GOT3 (cell line): Measurements from ENCODE around the gene IGHMBP2.

Experiments used
- DNase-seq: peaks from one replicate; lab custom pipeline; 2025; ENCODE audit warnings: mixed read lengths; lab: John Stamatoyannopoulos, UW

IGHMBP2 gene

DNA sequence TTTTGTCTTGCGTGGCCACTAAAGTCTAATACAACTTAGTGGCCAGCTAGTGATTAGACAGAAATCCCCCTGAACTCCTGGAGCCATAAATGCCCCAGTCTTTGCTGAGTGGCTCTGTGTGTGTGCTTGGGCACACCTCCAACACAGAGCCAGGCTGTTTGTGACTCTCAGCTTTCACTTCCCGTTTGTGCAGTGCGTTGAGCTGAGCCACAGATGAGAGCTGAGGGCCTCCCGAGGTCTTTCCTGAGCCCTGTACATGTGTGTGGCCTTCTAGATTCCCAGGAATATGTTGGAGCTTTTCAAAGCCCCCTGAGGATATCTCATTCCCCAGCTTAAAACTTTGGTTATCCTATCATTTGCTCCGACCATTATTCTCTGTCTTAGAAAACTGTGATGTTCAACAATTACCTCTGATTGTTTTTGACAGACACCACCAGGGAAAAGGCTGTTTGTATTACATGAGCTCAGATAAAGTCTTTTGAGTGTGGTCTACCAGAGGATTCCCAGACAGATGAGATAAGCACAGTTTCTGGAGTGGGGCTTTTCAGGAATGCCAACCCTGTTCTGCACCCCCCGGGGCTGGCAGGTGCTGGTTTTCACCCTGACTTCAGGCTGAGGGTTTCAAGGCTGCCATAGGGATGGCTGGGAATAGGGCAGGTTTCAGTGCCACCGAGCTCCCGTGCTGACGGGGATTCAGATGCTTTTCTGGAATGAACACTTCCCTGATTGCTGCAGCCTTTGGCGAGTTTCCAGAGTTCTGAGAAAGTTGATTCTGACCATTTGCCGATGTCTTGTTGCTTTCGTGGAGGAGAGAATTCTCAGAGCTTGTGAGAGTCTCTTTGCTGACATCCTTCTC is 23.8 kb downstream of the IGHMBP2 start:
- no peak for DNase-seq

DNA sequence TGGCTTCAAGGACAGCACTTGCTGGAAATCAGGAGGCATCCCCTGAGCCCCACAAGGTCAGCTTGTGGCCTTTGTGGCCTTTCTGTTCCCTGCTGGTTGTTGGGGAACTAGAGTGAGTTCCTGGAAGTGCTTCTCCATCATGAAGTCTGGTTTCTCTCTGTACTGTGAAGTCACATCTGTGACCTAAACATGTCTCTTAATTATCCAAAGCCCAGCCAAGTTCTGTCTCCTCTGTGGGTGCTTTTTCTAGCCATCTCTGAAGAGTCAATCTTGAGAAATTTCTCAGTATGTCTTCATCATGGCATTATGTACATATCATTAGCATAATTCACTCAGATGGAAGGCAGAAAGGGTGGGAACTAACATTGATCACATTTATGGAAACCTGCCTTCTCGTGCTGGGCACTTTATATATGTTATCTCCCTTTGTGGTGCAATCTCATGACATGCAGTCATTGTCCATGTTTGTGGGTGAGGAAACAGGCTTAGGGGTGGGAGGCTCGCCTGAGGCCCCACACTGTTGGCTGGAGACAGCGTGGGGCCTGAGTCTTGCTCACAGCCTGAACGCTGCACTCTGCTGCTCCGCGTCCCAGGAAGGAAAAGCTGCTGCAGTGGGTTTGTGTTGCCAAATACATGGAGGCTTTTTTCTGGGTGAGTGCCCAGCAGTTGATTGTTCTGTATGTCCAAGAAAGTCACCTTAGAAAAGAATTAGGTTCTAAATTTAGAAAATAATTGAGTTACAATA is 24.6 kb downstream of the IGHMBP2 start:
- DNase-seq: no peak

DNA sequence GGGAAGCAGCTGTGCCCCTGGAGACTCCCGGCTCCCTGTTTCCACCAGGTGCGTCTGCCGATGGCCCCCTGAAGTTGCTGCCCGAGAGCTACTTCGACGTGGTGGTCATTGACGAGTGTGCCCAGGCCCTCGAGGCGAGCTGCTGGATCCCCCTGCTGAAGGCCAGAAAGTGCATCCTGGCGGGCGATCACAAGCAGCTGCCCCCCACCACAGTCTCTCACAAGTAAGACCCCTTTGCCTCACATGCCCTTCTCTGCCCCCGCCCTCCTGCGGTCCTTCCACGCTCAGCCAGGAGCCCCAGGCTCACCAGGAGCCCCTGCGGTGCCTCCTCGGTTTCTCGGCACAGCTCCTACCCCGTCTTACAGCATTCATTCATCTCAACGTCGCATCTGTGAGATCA is 25.4 kb downstream of the IGHMBP2 start:
- no peak for DNase-seq

DNA sequence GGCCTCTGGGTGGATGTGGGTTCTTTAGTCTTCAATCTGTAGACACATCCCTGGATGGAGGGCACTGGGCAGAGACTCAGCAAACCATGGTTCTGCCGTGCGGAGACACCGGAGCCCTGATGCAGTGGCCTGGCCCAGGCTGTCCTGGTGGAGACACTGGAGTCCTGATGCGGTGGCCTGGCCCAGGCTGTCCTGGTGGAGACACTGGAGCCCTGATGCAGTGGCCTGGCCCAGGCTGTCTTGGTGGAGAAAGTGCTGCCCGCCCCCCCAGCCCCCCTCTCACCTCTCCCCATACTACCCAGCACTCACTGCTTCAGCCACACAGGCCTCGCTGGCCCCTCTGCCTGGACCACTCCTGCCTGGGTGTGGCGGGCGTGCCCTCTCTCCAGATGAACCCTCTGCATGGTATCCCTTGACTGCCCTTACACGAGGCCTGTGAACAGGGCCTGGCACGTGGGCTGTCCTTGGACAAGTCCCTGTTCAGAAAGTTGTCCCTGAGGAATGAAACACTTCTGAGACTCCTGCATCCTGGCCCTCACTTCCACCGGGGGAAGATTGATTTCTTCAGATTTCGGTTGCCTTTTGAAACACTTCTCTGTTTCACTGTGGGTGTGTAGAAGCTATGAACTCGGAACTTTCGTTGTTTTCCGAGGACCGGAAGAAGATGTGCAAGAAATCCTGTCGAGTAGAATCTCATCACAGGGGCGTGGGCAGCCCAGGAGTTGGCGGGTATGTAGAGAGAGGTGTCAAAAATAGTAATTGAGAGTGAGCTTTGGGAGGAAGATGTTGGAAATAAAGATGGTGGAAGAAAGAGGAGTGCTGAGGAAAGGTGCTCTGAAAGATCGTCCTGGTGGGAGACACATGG is 26.2 kb downstream of the IGHMBP2 start:
- no peak for DNase-seq

DNA sequence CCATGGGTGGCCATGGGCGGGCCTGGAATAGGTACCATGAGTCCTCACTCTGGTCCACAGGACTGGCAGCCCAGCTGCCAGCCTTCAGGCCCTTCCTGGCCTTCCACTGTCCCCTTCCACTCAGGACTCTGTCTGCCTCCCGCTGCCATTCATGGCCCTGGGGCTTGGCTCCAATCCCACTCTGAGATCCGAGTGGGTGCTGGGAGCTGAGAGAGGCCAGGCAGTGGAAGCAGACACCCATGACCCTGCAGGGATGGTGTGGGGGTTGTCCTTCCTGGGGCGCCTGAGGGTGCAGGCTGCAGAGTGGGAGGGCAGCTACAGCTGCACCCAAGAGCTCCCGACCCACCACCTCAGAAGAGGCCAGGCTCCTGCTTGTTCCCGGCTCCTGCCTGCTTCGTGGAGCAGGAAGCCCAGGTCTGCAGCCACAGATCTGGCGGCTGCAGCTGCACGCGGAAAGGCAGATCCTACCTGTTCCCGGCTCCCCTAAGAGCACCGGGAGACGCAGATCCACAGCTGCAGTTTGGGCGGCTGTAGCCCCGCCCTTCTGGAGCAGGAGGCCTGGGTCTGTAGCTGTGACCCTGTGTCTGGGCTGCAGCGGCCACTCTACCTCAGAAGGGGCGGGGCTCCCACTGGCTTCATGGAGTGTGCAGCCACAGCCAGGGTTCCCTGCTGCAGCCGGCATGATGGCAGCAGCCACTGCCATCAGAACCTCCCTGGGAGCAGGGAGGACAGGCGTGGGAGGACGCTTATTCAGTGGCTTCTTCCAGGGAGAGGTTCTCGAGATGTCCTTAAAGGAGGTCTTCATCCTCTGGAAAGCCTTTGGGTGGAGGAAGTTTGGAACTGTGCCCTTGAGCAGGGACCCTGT is 27.5 kb downstream of the IGHMBP2 start:
- DNase-seq: no peak

DNA sequence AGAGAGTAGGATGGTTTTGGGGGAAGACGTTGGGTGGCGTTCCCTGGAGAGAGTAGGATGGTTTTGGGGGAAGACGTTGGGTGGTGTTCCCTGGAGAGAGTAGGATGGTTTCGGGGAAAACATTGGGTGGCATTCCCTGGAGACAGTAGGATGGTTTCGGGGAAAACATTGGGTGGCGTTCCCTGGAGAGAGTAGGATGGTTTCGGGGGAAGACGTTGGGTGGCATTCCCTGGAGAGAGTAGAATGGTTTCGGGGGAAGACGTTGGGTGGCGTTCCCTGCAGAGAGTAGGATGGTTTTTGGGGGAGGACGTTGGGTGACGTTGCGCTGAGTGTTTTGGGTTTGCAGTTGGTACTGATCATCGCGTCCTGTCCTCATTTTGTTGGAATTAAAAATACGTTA is 28.2 kb downstream of the IGHMBP2 start:
- no peak for DNase-seq

DNA sequence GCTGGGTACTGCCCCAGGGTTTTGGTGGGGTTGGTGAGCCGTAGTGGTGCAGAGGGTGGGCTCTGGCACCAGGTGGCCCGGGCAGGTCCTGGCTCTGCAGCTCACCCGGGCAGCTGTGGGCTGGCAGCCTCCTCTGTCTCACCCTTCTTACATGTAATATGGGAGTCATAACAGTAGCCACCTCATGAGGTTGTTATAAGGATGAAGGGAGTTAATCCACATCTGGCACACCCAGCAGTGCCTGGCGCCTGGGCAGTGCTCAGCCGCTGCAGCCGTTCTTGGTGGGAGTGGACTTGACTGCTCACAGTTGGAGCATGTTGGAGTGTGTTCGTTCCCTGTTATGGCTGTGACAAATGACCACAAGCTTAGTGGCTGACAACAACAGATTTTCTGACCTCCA is 28.7 kb downstream of the IGHMBP2 start:
- no peak for DNase-seq

DNA sequence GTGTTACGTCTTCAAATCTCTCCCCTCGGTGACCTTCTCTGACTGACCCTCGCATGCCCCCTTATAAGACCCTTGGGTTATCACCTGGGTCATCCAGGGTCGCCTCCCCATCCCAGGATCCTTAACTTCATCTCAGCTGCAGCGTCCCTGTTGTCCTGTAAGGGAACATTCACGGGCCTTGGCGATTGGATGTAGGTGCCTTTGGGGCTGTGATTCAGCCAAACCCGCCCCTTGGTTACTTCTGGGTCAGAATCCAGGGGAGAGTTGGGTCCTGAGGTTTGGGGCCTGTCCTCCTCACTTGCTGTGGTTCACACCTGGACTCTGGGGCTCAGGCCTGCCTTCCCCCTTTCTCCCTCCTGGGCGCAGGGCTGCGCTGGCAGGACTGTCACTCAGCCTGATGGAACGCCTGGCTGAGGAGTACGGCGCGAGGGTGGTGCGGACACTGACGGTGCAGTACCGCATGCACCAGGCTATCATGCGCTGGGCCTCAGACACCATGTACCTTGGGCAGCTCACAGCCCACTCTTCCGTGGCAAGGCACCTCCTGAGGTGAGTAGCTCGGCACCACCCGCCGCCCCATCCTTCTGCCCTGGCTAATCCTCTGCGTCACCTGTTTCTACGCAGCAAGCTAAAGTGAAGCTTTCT is 29.4 kb downstream of the IGHMBP2 start:
- DNase-seq: no peak

DNA sequence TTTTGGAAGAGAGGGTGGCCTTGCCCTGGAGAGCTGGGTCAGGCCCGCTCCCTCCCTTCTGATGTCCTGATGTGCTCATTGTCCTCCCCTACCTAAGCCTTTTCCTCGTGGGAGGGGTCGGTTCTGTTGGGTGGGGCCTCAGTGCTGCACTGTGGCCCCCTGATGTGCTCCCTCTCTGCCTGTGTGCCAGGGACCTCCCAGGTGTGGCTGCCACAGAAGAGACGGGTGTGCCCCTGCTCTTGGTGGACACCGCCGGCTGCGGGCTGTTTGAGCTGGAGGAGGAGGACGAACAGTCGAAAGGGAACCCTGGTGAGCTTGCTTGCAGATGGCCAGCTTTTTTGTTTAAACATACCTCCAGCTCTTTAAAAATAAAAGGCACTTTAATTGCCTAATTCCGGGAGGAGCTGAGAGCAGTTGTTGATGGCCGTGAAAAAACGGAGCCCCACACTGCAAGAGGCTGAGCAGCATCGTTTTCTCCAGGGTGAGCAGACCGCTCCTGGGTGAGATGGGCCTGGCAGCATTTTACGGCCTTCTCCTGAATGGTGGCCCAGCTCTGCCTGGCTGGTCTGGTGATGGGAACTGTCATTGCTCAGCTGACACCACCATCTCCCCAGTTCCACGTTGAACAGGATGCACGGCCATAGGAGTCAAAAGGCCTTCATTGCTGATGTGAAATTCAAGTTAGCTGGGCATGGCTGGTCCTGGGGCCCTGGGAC is 30.1 kb downstream of the IGHMBP2 start:
- no peak for DNase-seq

DNA sequence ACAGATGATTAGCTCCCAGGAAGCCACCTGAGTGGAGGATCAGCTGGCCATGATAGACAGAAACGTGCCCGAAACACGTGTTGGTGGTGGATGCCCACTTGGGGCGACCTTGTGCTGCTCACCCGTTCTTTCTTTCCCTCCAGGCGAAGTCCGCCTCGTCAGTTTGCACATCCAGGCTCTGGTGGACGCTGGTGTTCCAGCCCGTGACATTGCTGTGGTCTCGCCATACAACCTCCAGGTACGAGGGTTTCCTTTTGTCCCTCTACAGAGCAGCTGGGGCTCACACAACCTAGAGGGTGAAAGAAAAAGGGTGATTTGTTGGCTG is 30.6 kb downstream of the IGHMBP2 start:
- DNase-seq: no peak

DNA sequence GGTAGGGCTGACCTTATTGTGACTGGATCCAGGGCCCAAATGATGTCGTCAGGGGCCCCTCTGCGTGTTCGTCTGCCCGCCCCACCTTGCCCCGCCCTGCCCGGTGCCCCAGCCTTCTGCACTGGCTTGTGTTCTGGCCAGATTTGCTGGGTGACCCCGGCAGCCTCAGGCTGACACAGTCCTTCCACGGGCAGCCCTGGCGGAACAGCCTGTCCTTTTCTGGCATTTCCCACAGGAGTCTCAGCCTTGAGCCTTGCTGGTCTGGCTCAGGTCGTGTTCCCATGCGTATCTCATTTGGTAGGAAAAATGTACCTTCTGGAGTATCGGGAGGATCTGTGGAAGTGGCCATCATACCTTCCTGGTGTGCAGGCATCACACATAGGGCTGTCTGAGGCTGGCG is 31.0 kb downstream of the IGHMBP2 start:
- DNase-seq: no peak

DNA sequence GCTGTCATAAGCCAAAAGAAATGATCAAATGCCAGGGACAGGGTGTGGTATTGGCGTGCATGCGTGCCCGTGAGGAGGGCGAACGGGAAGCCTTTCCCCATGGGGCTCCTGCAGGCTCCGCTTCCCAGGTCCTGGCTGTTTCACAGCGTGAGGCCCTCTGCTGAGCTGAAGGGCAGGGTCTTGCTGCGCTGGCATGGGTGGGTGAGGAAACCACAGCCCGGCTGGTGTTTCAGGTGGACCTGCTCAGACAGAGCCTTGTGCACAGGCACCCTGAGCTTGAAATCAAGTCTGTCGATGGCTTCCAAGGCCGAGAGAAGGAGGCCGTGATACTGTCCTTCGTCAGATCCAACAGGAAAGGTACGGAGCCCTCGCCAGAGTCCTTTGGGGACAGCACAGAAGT is 31.4 kb downstream of the IGHMBP2 start:
- DNase-seq: no peak

DNA sequence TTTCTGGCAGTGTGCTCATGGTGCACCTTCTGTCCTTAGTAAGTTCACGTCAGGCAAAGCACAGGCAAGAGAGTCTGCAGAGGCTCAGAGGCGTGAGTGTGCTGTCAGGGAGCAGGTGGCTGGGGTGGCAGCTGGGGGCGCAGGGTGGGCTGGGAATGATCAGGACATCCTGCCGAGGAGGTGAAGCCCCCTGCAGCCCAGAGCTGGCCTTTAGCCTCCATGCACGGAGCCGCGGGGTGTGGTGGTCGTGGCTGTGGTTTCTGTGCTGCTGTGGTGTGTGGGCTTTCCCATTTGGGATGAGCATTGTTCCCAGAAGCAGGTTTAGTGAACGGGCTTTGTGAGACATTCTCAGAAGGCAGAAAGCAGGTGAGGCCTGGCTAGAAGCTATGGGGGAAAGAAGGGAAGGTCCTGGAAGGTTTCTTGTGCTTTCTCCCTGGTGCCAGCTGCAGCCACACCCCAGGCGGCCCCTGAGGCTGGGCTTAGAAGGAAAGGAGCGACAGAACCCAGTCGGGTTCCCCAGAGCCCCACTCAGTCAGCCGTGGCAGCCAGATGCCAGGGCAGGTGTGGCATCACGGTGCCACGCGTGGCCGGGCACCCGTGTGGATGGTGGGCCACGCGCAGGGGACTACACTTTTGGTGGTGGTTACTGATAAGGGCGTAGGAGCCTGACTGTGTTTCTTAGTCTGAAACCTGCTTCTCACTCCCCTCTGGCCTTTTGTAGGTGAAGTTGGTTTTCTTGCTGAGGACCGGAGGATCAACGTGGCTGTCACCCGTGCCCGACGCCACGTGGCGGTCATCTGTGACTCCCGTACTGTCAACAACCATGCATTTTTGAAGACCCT is 32.0 kb downstream of the IGHMBP2 start:
- DNase-seq: no peak

DNA sequence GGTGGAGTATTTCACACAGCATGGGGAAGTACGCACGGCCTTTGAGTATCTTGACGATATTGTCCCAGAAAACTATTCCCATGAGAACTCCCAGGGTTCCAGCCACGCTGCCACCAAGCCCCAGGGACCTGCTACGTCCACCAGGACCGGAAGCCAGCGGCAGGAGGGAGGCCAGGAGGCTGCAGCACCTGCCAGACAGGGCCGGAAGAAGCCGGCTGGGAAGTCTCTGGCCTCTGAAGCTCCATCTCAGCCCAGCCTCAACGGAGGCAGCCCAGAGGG is 32.6 kb downstream of the IGHMBP2 start:
- DNase-seq: no peak

DNA sequence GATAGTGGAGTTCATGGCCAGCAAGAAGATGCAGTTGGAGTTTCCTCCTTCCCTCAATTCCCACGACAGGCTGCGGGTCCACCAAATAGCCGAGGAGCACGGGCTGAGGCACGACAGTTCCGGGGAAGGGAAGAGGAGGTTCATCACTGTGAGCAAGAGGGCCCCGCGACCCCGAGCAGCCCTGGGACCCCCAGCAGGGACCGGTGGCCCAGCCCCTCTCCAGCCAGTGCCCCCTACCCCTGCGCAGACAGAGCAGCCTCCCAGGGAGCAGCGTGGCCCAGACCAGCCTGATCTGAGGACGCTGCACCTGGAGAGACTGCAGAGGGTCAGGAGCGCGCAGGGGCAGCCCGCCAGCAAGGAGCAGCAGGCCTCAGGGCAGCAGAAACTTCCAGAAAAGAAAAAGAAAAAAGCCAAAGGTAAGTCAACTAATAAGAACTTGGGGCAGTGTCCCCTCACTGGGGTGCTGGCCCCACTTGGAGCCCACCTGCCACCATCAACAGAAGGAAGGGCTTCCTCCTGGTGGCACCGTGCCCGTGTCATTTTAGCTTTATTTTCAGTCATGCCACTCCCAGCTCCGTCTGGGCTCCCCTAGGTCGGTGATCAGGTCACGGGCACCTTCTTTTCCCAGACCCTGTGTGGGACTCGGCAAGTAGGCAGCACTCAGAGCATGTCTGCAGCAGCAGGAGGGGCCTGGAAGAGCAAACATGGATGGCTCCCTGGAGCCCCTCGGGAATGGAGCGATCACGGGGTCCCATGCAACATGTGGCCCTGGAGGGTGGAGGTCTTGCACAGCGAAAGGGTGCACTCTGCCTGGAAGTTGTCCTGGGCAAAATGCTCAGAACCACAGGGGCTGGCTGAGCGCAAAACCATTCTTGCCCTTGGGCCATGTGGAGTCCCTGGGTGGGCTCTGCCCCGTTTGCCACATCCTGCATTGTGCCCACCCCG is 33.3 kb downstream of the IGHMBP2 start:
- DNase-seq: no peak

DNA sequence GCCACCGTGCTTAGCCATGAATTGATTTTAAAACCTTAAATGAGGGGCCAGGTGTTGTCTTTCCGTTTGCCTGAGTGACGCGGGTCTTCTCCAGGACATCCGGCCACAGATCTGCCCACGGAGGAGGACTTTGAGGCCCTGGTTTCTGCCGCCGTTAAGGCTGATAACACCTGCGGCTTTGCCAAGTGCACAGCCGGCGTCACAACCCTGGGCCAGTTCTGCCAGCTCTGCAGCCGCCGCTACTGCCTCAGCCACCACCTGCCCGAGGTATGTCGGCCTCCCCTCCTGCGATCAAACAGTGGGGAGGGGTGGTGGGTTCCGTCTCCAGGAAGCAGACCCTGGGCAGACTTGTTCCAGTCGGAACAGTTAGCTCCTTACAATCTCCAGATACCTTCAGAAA is 34.4 kb downstream of the IGHMBP2 start:
- no peak for DNase-seq

DNA sequence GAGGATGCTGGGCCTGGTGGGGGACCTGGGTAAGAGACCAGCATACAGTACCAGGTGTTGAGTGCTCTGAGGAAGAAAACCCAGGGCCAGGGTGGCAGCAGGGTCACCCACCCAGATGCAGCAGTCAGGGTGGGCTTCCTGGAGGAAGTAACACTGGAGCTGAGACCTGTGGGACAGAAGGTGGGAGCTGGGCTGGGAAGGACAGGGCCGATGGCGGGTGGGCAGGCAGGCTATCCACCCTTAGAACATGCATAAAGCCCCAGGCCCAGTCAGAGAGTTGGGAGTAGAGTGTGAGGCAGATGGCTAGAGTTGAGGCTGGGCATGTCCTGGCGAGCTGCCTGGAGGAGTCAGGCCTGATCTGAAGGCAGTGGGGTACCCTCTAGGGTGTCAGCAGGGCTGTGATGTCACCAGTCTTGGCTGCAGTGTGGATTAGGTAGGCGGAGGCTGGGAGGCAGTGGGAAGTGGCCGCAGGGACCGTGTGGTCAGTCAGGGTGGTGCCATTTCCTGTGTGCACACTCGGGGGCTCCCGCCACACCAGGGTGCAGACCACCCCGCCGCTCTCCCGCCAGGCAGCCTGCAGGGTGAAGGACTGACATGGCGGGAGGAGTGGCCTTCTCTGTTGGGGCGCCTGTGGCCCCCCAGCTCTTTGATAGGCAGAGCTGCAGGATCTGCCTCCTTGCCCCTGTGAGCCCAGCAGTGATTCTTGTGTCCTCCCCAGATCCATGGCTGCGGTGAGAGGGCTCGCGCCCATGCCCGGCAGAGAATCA is 35.3 kb downstream of the IGHMBP2 start:
- no peak for DNase-seq
